GM12875 (cell line): ENCODE measurements around the gene TUBA4B.

ENCODE experiments used
- H3K4me3 ChIP-seq: one replicate; pipeline ENCODE4 v1.5.1; 2011; ENCODE audit warnings: low read depth, low read length, control low read depth
- TF ChIP-seq, protein P1 (sequence below): IDR thresholded peaks from 2 replicates; pipeline ENCODE4 v1.5.1; 2011; ENCODE audit warnings: low read depth, mild to moderate bottlenecking, control low read depth, inconsistent platforms, low read length, moderate library complexity, borderline replicate concordance; ENCODE audit not compliant: insufficient read depth

The TUBA4B gene

GRCh38 chr2:219228911-219229304, 24.1 kb upstream of the TUBA4B start:
- TF ChIP-seq, protein P1, sequence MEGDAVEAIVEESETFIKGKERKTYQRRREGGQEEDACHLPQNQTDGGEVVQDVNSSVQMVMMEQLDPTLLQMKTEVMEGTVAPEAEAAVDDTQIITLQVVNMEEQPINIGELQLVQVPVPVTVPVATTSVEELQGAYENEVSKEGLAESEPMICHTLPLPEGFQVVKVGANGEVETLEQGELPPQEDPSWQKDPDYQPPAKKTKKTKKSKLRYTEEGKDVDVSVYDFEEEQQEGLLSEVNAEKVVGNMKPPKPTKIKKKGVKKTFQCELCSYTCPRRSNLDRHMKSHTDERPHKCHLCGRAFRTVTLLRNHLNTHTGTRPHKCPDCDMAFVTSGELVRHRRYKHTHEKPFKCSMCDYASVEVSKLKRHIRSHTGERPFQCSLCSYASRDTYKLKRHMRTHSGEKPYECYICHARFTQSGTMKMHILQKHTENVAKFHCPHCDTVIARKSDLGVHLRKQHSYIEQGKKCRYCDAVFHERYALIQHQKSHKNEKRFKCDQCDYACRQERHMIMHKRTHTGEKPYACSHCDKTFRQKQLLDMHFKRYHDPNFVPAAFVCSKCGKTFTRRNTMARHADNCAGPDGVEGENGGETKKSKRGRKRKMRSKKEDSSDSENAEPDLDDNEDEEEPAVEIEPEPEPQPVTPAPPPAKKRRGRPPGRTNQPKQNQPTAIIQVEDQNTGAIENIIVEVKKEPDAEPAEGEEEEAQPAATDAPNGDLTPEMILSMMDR, result no peak
- peak overlapping the region; percentile 84 for H3K4me3 ChIP-seq

DNA sequence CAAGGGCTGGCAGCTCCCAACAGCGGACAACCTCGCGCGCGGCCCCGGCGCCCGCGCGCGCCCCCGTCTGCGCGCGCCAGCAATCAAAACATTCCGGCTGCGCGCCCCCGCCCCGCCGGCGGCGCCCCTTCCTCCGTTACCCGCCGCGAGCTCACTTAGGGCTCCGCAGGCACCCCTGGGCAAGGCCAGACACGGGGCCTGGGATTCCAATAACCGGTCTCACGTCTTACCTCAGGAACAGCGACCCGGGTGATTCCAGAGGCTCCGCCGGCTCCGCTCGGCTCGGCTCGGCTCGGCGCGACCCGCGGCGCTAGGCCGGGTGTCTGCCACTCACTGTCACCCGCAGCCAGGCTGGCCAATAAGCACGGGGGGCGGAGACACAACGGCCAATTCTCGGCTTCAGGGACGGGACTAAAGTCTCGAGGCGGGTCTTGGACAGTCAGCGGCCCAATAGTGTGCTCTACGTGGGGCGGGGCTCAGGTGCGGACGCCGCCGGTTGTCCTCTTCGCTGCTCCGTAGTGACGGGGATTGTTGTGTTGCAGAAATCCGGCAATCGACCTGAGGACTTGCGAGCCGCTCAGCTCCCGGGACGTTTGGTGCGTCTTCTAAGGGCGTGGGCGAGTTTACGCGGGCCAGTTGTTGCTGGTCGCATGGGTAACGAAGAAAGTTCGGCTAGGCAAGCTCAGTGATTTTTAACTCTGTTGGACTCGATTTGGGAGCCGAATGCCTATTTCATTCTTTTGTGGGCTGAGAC, 23.6 kb upstream of the TUBA4B start, which contains the start of the genes ANKZF1 and ATG9A:
TSS of gene ANKZF1 (plus strand) at position 502 of the 754 bp plus-strand sequence. CDS start 452 bp downstream, outside the sequence.
TSS of gene ATG9A (minus strand) at position 332 of the 754 bp plus-strand sequence. CDS start 1,612 bp downstream, outside the sequence.
- TF ChIP-seq, protein P1, result no peak
- peak within 1 kb of the TSS; percentile 84 for H3K4me3 ChIP-seq

DNA sequence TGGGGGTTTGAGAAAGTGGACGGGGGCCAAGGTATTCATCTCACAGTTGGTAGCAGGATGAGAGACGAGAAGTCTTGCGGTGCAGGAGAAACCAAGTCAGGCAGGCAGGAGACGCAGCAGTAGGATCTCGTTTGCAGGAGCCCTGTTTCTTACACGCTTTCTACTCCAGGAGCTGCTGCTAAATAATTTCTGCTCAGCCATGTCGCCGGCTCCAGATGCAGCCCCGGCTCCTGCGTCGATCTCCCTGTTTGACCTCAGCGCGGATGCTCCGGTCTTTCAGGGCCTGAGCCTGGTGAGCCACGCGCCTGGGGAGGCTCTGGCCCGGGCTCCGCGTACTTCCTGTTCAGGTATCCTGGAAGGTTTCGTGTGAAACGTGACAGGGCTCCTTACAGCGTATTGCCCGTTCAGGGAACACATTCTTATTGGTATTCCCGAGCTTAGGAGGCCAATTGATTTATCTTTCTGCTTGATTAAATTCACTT, 22.9 kb upstream of the TUBA4B start:
- H3K4me3 ChIP-seq, result peak overlapping the region; percentile 84
- TF ChIP-seq, protein P1, result no peak

DNA sequence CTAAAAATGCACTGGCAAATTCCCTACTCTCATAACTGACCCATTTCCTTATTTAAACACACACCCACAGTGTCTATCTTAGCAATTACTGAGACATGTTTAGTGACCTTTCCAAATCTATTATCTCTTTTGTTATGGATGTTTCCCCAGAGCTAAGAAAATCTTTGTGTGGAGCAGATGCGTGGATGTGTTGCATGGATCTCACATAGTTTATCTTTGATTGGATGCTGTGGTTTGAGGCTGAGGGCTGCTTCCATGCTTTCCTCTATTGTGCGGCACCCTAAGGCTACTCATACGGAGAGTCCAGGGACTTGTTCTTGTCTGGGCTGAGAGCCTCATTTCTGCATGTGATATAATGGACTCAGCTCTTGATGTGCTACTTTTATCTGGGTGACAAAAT, 18.7 kb upstream of the TUBA4B start:
- H3K4me3 ChIP-seq, result no peak overlapping the region
- TF ChIP-seq, protein P1, result no peak

DNA sequence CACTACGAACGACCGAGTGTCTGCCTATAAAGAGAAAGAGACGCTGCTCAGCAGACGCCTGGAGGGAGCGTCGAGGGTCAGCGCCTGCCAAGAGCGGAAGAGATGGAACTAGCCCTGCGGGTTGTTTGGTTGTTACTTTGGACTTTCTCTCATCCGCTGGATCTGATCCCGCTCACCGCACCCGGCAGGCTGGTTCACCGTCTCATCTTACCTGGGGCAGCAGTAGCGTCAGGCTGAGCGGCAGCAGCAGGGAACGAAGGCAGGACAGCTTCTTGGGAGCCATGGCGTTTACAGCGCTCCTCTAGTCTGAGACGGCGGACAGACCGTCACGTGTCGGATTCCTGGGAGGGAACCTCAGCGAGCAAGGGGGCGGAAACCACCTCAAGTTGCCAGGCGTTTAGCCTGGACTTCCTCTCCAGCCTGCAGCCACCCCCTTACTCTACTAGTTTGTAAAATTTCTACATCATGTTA, 9.7 kb upstream of the TUBA4B start:
- no peak overlapping the region for H3K4me3 ChIP-seq
- TF ChIP-seq, protein P1, result no peak

- TF ChIP-seq, protein P1, result no peak
- peak overlapping the region; percentile 54 for H3K4me3 ChIP-seq
Measured at GRCh38 chr2:219244789-219245147, 8.3 kb upstream of the TUBA4B start.
